Uterus (tissue), 4 donors: ENCODE measurements around the gene ASPG. TPM values are rescaled to one million over a fixed set of nuclear protein-coding genes. Genes with fewer than 3 reads are reported as not detected.

ENCODE experiments used
- DNase-seq, 2 donors: peaks; one replicate each; pipeline ENCODE4 v3.0.0-alpha.2; 2019 to 2020
- H3K27ac ChIP-seq, 2 donors: fragments of 200-600 bp; sonication (generic); 1 replicate in 1 of 2; 2 replicates in 1 of 2; pipeline ENCODE4 v1.5.1; 2016 to 2018
- H3K27me3 ChIP-seq, 2 donors: fragments of 200-600 bp; sonication (generic); one replicate each; pipeline ENCODE4 v1.5.1; 2018 to 2019; ENCODE audit warnings: control low read depth in 1 of 2
- H3K36me3 ChIP-seq, 2 donors: fragments of 200-600 bp; sonication (generic); one replicate each; pipeline ENCODE4 v1.5.1; 2019; ENCODE audit warnings: control low read depth in 1 of 2
- H3K4me1 ChIP-seq, 2 donors: fragments of 200-600 bp; sonication (generic); one replicate each; pipeline ENCODE4 v1.5.1; 2018 to 2019; ENCODE audit warnings: control low read depth in 1 of 2
- H3K4me3 ChIP-seq, 2 donors: fragments of 200-600 bp; sonication (generic); 1 replicate in 1 of 2; 2 replicates in 1 of 2; pipeline ENCODE4 v1.5.1; 2018 to 2019; ENCODE audit warnings: mild to moderate bottlenecking in 1 of 2
- H3K9me3 ChIP-seq, 2 donors: fragments of 200-600 bp; sonication (generic); one replicate each; pipeline ENCODE4 v1.5.1; 2019; ENCODE audit warnings: control low read depth in 1 of 2
- POLR2A ChIP-seq, 2 donors: fragments of 450-650 bp; IDR thresholded peaks; one replicate each; pipeline ENCODE4 v1.6.1; 2016; ENCODE audit warnings: antibody characterized with exemption in 2 of 2, mild to moderate bottlenecking in 1 of 2, moderate library complexity in 1 of 2
- intact Hi-C: fragments of 100-400 bp; cut with DNase I; formaldehyde crosslinking; loops from one replicate; pipeline ENCODE4 v1.15.1; 2023; ENCODE audit warnings: low total_unique reads
- total RNA-seq, 4 donors: library from RNA; depleted of rRNA in 3 of 4; stranded (reverse); fragments of >200 nt in 3 of 4; gene quantifications; one replicate each; pipeline versions ENCODE4 v1.1.0 to v1.2.4, GENCODE V29; 2014 to 2023
- TF ChIP-seq, protein P1 (sequence below), 4 experiments: fragments of 200-600 bp in 2 of 4; fragments of 450-650 bp in 2 of 4; sonication (generic) in 2 of 4; IDR thresholded peaks; one replicate each; pipeline ENCODE4 v1.5.1; 2016 to 2019; ENCODE audit warnings: antibody characterized with exemption in 4 of 4, mild to moderate bottlenecking in 2 of 4, moderate library complexity in 1 of 4
- donor health status: DM: yes; HTN: yes; CAD: no.

Gene ASPG
- total RNA-seq, 4 donors from 2014 or later, result 0.41 to 16.2 (median 0.51) TPM; not detected in 1

DNA sequence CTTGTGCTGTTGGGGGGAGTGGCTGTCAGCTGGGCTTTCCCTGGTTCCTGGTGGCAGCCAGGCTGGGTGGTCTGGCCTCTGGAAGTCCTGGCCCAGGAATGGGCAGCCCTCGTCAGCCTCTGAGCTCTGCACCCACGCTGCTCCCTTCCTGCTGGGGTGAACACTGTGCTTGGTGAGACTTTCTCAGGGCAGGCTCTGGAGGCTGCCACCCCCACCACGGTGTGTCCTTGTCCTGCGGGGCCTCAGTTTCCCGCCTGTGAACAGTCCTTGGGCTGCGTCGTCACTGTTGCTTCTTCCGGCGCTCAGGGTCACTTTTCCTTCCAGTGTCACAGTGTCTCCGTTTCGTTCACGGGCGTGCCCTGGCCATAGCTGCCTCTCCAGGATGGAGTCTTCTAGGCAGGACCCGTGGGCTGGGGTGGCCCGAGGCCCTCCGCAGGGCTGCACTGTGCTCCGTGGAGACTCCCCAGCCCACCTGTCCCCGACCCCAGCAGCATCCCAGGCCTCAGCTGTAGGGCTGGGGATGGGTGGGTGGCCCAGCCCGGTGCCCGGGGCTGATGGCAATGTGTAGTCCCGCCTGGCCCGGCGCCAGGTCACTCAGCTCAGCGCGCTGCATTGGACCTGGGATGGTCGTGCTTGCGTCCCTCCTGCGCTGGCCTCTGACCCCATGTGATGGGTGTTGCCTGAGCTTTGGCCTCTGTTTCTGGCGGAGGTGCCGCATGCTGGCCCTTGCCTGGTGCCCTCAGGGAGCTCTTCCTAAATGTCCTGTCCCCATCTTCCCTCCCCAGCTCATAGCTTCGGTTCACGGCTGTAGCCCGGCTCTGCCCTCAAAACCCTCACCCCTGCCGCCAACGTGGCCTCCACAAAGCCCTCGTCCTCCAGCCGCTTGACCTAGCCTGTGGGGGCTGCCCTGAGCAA, 59.7 kb downstream of the ASPG start:
- intact Hi-C loops, result no loop called here
- Histone ChIP-seq H3K4me1 (no peaks in the 10 kb centered on the region), H3K36me3 (no peaks in the 10 kb centered on the region), H3K4me3 (no peak overlapping the region), H3K9me3 (no peaks in the 10 kb centered on the region), H3K27me3 (no peaks in the 10 kb centered on the region), H3K27ac (no peak overlapping the region)
- no peak for DNase-seq
- TF ChIP-seq, protein P1, sequence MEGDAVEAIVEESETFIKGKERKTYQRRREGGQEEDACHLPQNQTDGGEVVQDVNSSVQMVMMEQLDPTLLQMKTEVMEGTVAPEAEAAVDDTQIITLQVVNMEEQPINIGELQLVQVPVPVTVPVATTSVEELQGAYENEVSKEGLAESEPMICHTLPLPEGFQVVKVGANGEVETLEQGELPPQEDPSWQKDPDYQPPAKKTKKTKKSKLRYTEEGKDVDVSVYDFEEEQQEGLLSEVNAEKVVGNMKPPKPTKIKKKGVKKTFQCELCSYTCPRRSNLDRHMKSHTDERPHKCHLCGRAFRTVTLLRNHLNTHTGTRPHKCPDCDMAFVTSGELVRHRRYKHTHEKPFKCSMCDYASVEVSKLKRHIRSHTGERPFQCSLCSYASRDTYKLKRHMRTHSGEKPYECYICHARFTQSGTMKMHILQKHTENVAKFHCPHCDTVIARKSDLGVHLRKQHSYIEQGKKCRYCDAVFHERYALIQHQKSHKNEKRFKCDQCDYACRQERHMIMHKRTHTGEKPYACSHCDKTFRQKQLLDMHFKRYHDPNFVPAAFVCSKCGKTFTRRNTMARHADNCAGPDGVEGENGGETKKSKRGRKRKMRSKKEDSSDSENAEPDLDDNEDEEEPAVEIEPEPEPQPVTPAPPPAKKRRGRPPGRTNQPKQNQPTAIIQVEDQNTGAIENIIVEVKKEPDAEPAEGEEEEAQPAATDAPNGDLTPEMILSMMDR (IDR thresholded peaks at IDR 0.05), result no peak
- no peak for TF ChIP-seq POLR2A (IDR thresholded peaks at IDR 0.05)

- no peaks in the 10 kb centered on the region for H3K27me3 ChIP-seq
- no peak for DNase-seq
- no peak for TF ChIP-seq POLR2A (IDR thresholded peaks at IDR 0.05)
- TF ChIP-seq, protein P1 (IDR thresholded peaks at IDR 0.05), result no peak
These were observed 60.5 kb downstream of the ASPG start for GRCh38 chr14:104145826-104146601.

DNA sequence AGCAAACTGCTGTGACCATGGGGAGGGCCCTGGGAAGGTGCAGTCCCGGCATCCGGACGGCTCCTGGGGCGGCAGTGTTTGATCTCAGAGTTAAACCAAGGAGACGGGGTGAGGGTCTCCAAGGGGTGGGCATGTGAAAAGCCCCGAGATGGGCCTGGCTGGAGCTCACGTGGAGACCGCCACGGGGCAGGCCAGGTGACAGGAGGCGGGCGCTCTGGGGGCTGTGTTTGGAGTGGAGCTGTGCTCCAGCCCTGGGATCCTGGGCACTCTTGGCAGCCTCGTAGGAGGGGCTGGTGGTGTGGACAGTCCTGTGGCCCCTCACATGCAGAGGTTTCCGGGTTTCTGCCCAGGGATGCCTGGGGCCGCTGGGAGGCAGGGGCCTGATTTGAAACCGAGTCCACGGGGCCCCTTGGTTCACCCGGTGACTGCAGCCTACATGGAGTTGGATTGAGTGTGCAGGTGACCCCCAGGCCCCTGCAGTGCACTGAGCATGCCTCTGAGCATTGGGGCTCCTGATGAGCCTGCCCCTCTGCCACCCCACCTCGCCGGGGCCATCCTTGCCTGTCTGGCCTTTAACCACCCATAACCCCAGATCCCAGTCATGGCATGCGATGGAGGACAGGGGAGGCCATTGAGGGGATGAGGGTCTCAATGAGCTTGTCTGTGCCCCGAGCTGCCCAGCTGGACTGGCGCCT, 61.3 kb downstream of the ASPG start:
- no peaks in the 10 kb centered on the region for H3K9me3 ChIP-seq
- H3K27me3 ChIP-seq, result no peaks in the 10 kb centered on the region
- no peak overlapping the region for H3K27ac ChIP-seq
- intact Hi-C loops, result no loop called here
- no peak for DNase-seq
- TF ChIP-seq, protein P1 (IDR thresholded peaks at IDR 0.05), result no peak
- no peak for TF ChIP-seq POLR2A (IDR thresholded peaks at IDR 0.05)
- no peaks in the 10 kb centered on the region for H3K36me3 ChIP-seq
- H3K4me3 ChIP-seq, result no peak overlapping the region
- H3K4me1 ChIP-seq, result no peaks in the 10 kb centered on the region

More at GRCh38 chr14:104145826-104146601, 60.5 kb downstream of the ASPG start:
- Histone ChIP-seq H3K27ac (no peak overlapping the region), H3K4me3 (no peak overlapping the region), H3K9me3 (no peaks in the 10 kb centered on the region), H3K36me3 (no peaks in the 10 kb centered on the region), H3K4me1 (no peaks in the 10 kb centered on the region)
- intact Hi-C loops, result no loop called here

GRCh38 chr14:104147346-104148125, 62.0 kb downstream of the ASPG start:
- intact Hi-C loops, result no loop called here
- Histone ChIP-seq H3K9me3 (no peaks in the 10 kb centered on the region), H3K36me3 (no peaks in the 10 kb centered on the region), H3K4me1 (no peaks in the 10 kb centered on the region), H3K27ac (no peak overlapping the region), H3K27me3 (no peaks in the 10 kb centered on the region), H3K4me3 (no peak overlapping the region)
- DNase-seq, result no peak
- TF ChIP-seq, protein P1 (IDR thresholded peaks at IDR 0.05), result no peak
- no peak for TF ChIP-seq POLR2A (IDR thresholded peaks at IDR 0.05)
